Panc1 (cell line): ENCODE data around the gene TCF20. TPM values are rescaled to one million over a fixed set of nuclear protein-coding genes. Genes with fewer than 3 reads are reported as not detected.

Experiments used
- ATAC-seq: fragments of 200-7000 bp; cut with Tn5 transposase; 2 replicates; pipeline ENCODE4 v1.9.1; 2020; ENCODE audit warnings: mild to moderate bottlenecking, moderate library complexity
- BruUV-seq: library from RNA; stranded (reverse); fragments of 400-500 nt; replicated peaks from 2 replicates; lab custom pipeline; 2021; lab: Mats Ljungman, UMichigan
- CTCF ChIA-PET: fragments of 300-600 bp; sonication (Branson Sonifier 250); formaldehyde crosslinking; loops from one replicate; lab custom pipeline; 2022; ENCODE audit warnings: antibody characterized with exemption; lab: Charles Lee
- POLR2A ChIA-PET: fragments of 300-600 bp; sonication (Branson Sonifier 250); formaldehyde crosslinking; loops from one replicate; lab custom pipeline; 2022; ENCODE audit warnings: antibody characterized with exemption; lab: Charles Lee
- DNase-seq: peaks from one replicate; pipeline ENCODE4 v3.0.0-alpha.2; 2010; ENCODE audit warnings: low read depth, low spot score
- H3K27ac ChIP-seq: 2 replicates; pipeline ENCODE4 v1.5.1; 2011; ENCODE audit warnings: mild to moderate bottlenecking, low read length, inconsistent platforms
- H3K27me3 ChIP-seq: fragments of 200-500 bp; sonication (Bioruptor generic); 2 replicates; pipeline ENCODE4 v1.6.0; 2014; ENCODE audit warnings: low read length, inconsistent platforms; ENCODE audit not compliant: control insufficient read depth, insufficient read depth
- H3K36me3 ChIP-seq: fragments of 200-500 bp; sonication (Bioruptor generic); 2 replicates; pipeline ENCODE4 v1.5.1; 2014; ENCODE audit warnings: inconsistent platforms, mild to moderate bottlenecking, low read length, moderate library complexity; ENCODE audit not compliant: control insufficient read depth, insufficient read depth
- H3K4me1 ChIP-seq: 2 replicates; pipeline ENCODE4 v1.5.1; 2011; ENCODE audit warnings: inconsistent platforms, mild to moderate bottlenecking, low read length, moderate library complexity; ENCODE audit not compliant: control insufficient read depth, insufficient read depth
- H3K4me3 ChIP-seq, 2 experiments: 2 replicates each; pipeline ENCODE4 v1.5.1; 2011 to 2012; ENCODE audit warnings: low read depth in 2 of 2, low read length in 2 of 2, mild to moderate bottlenecking in 2 of 2, inconsistent platforms in 1 of 2, moderate library complexity in 1 of 2
- H3K9me3 ChIP-seq: fragments of 200-500 bp; sonication (Bioruptor generic); 2 replicates; pipeline ENCODE4 v1.5.1; 2014; ENCODE audit warnings: low read depth, mild to moderate bottlenecking, inconsistent platforms, low read length, moderate library complexity; ENCODE audit not compliant: control insufficient read depth, insufficient read depth
- CTCF ChIP-seq: fragments of 450-650 bp; IDR thresholded peaks from 2 replicates; pipeline ENCODE4 v1.5.1; 2017; ENCODE audit warnings: mild to moderate bottlenecking
- POLR2AphosphoS5 ChIP-seq: IDR thresholded peaks from 2 replicates; pipeline ENCODE4 v1.6.1; 2012; ENCODE audit warnings: mild to moderate bottlenecking, low read depth, low read length, moderate library complexity
- REST ChIP-seq, 2 experiments: IDR thresholded peaks; 2 replicates each; pipeline ENCODE4 v1.6.1; 2011 to 2012; ENCODE audit warnings: low read depth in 2 of 2, control low read depth in 1 of 2, low read length in 1 of 2, mild to moderate bottlenecking in 1 of 2, moderate library complexity in 1 of 2; ENCODE audit not compliant: insufficient read depth in 1 of 2
- SIN3A ChIP-seq: IDR thresholded peaks from 2 replicates; pipeline ENCODE4 v1.6.1; 2012; ENCODE audit warnings: low read depth, mild to moderate bottlenecking, low read length, moderate library complexity, borderline replicate concordance; ENCODE audit not compliant: insufficient read depth
- TCF7L2 ChIP-seq: IDR thresholded peaks from 2 replicates; pipeline ENCODE4 v1.6.1; 2011; ENCODE audit warnings: mild to moderate bottlenecking, low read depth, low read length, inconsistent platforms
- in situ Hi-C: cut with HindIII; loops from 2 replicates; pipeline ENCODE4 v1.10.0; 2016; ENCODE audit warnings: low sequenced_read_pairs, low pct_unique_long_range_greater_than_20kb
- intact Hi-C: fragments of 100-400 bp; cut with micrococcal nuclease; formaldehyde crosslinking; loops from one replicate; pipeline ENCODE4 v1.10.0; 2022; ENCODE audit not compliant: unreplicated experiment
- total RNA-seq: library from RNA; stranded (reverse); gene quantifications from one replicate; pipeline ENCODE4 v1.2.1, GENCODE V29; 2021; ENCODE audit not compliant: unreplicated experiment

TCF20 gene
- total RNA-seq, 1 experiment from 2014 or later = 79.8 TPM

GRCh38 chr22:42280836-42281235, 10.4 kb upstream of the TCF20 start:
- Histone ChIP-seq H3K4me3 (no peak overlapping the region), H3K4me1 (no peaks in the 10 kb centered on the region), H3K27ac (no peak overlapping the region), H3K36me3 (no peaks in the 10 kb centered on the region), H3K27me3 (no peaks in the 10 kb centered on the region), H3K9me3 (no peaks in the 10 kb centered on the region)
- TF ChIP-seq REST (IDR thresholded peaks at IDR 0.05; ENCODE audit: insufficient read depth in 1 of 2, low read depth in 2 of 2, low read length in 1 of 2) (no peak), CTCF (no peak), POLR2AphosphoS5 (no peak), TCF7L2 (no peak), SIN3A (no peak)
- POLR2A ChIA-PET = no interaction called here
- in situ Hi-C loops (no loop called here), intact Hi-C loops (no loop called here)
- ATAC-seq (no peak), DNase-seq (no peak)
- no TSS peak for BruUV-seq
- CTCF ChIA-PET = no interaction called here

GRCh38 chr22:42280140-42280539, 9.7 kb upstream of the TCF20 start:
- DNase-seq (no peak), ATAC-seq (no peak)
- Histone ChIP-seq H3K4me3 (no peak overlapping the region), H3K4me1 (no peaks in the 10 kb centered on the region), H3K27ac (no peak overlapping the region), H3K9me3 (no peaks in the 10 kb centered on the region), H3K27me3 (no peaks in the 10 kb centered on the region), H3K36me3 (no peaks in the 10 kb centered on the region)
- TF ChIP-seq TCF7L2 (no peak), POLR2AphosphoS5 (no peak), REST (IDR thresholded peaks at IDR 0.05; ENCODE audit: insufficient read depth in 1 of 2, low read depth in 2 of 2, low read length in 1 of 2) (no peak), CTCF (no peak), SIN3A (no peak)
- ChIA-PET POLR2A (no interaction called here), CTCF (interaction anchor here (0.5 kb wide), 1 partner anchor 164 kb away, joined by 3 read pairs; no protein-coding TSS in a partner anchor)
- in situ Hi-C loops (no loop called here), intact Hi-C loops (no loop called here)
- BruUV-seq = no TSS peak
